Measurements from ENCODE around the gene CTSD. TPM values are rescaled to one million over a fixed set of nuclear protein-coding genes. Genes with fewer than 3 reads are reported as not detected.

CTSD gene
- total RNA-seq, 4 donors from 2014 or later, result 182 to 290 (median 238) TPM

DNA sequence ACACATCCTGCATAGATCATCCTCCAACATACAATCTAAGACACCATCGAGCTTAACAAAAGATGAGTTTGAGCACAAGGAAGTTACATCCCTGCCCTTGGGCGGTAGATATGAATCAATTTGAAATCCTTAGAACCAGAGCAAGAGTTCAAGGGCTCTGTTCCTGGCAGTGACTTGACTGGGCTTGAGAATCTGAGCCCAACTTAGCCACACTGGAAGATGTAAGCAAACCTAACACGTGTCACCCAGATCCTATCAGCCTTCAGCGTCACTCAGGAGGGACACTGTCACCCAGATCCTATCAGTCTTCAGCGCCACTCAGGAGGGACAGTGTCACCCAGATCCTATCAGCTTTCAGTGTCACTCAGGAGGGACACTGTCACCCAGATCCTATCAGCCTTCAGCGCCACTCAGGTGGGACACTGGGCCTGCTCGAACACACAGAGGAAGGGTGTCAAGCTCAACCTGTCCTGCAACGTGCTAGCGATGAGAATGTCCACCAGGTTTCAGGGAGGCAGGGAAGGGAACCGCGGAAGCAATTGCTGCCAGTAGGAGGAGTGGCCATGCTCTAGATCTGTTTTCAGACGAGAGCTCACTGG lies 32.8 kb upstream of the CTSD start:
- WGBS, 2 donors (ENCODE audit: low coverage in 1 of 2), result 33 to 52% methylated on average over 4 to 5 of the region's 12 CpGs
- no peak overlapping the region for H3K4me3 ChIP-seq
- H3K27me3 ChIP-seq, result peaks cover 81% of the 10 kb centered on the region
- TF ChIP-seq POLR2A (IDR thresholded peaks at IDR 0.05) (no peak), POLR2AphosphoS5 (IDR thresholded peaks at IDR 0.05) (no peak), EP300 (IDR thresholded peaks at IDR 0.05) (no peak)
- TF ChIP-seq, protein P1, sequence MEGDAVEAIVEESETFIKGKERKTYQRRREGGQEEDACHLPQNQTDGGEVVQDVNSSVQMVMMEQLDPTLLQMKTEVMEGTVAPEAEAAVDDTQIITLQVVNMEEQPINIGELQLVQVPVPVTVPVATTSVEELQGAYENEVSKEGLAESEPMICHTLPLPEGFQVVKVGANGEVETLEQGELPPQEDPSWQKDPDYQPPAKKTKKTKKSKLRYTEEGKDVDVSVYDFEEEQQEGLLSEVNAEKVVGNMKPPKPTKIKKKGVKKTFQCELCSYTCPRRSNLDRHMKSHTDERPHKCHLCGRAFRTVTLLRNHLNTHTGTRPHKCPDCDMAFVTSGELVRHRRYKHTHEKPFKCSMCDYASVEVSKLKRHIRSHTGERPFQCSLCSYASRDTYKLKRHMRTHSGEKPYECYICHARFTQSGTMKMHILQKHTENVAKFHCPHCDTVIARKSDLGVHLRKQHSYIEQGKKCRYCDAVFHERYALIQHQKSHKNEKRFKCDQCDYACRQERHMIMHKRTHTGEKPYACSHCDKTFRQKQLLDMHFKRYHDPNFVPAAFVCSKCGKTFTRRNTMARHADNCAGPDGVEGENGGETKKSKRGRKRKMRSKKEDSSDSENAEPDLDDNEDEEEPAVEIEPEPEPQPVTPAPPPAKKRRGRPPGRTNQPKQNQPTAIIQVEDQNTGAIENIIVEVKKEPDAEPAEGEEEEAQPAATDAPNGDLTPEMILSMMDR (IDR thresholded peaks at IDR 0.05), result no peak
- H3K27ac ChIP-seq, result no peak overlapping the region
- no peaks in the 10 kb centered on the region for H3K9me3 ChIP-seq
- no peaks in the 10 kb centered on the region for H3K4me1 ChIP-seq
- no peaks in the 10 kb centered on the region for H3K36me3 ChIP-seq
- ATAC-seq, result no peak

- 10 to 53% methylated on average over 3 of the region's 3 CpGs for WGBS, 2 donors (ENCODE audit: low coverage in 1 of 2)
- no peaks in the 10 kb centered on the region for H3K9me3 ChIP-seq
- no peak overlapping the region for H3K27ac ChIP-seq
- H3K27me3 ChIP-seq, result peaks cover 52% of the 10 kb centered on the region
- H3K4me1 ChIP-seq, result no peaks in the 10 kb centered on the region
- no peak overlapping the region for H3K4me3 ChIP-seq
- H3K36me3 ChIP-seq, result no peaks in the 10 kb centered on the region
- TF ChIP-seq POLR2AphosphoS5 (IDR thresholded peaks at IDR 0.05), result no peak
- TF ChIP-seq, protein P1 (IDR thresholded peaks at IDR 0.05), result no peak
- no peak for TF ChIP-seq EP300 (IDR thresholded peaks at IDR 0.05)
- no peak for TF ChIP-seq POLR2A (IDR thresholded peaks at IDR 0.05)
- ATAC-seq, result no peak
Observed at GRCh38 chr11:1793081-1793480, 29.4 kb upstream of the CTSD start.

DNA sequence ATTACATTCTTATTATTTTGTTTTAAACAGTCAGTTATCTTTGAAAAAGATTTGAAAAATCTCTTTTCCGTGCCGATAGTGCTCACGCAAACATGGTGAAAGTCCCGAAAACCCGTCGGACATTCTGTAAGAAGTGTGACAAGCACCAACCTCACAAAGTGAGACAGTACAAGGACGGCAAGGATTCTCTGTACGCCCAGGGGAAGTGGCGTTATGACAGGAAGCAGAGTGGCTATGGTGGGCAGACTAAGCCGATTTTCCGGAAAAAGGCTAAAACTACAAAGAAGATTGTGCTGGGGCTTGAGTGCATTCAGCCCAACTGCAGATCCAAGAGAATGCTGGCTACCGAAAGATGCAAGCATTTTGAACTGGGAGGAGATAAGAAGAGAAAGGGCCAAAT lies 28.7 kb upstream of the CTSD start:
- H3K4me3 ChIP-seq, result no peak overlapping the region
- no peaks in the 10 kb centered on the region for H3K9me3 ChIP-seq
- ATAC-seq, result no peak
- 65 to 73% methylated on average over 6 to 12 of the region's 12 CpGs for WGBS, 2 donors (ENCODE audit: low coverage in 1 of 2)
- no peak overlapping the region for H3K27ac ChIP-seq
- peaks cover 46% of the 10 kb centered on the region for H3K27me3 ChIP-seq
- H3K36me3 ChIP-seq, result no peaks in the 10 kb centered on the region
- TF ChIP-seq POLR2A (IDR thresholded peaks at IDR 0.05), result no peak
- TF ChIP-seq, protein P1 (IDR thresholded peaks at IDR 0.05), result no peak
- TF ChIP-seq POLR2AphosphoS5 (IDR thresholded peaks at IDR 0.05), result no peak
- no peak for TF ChIP-seq EP300 (IDR thresholded peaks at IDR 0.05)
- H3K4me1 ChIP-seq, result no peaks in the 10 kb centered on the region

DNA sequence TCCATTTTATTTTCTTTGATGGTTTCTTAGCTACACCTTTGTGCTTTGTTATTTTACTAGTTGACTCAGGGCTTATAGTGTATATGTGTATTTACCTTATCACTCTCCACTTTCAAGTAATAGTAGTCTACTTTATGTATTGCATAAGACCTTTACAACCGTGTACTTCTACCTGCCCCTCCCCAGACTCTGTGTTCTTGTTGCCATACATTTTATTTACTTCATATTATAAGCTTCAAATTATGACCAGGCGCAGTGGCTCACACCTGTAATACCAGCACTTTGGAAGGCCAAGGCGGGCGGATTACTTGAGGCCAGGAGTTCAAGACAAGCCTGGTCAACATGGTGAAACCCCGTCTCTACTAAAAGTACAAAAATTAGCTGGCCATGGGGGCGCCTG lies 28.2 kb upstream of the CTSD start:
- 71 to 97% methylated on average over 3 to 6 of the region's 6 CpGs for WGBS, 2 donors (ENCODE audit: low coverage in 1 of 2)
- ATAC-seq, result no peak
- Histone ChIP-seq H3K27me3 (peaks cover 41% of the 10 kb centered on the region), H3K9me3 (no peaks in the 10 kb centered on the region), H3K4me3 (no peak overlapping the region), H3K27ac (no peak overlapping the region), H3K36me3 (no peaks in the 10 kb centered on the region), H3K4me1 (no peaks in the 10 kb centered on the region)
- TF ChIP-seq, protein P1 (IDR thresholded peaks at IDR 0.05), result no peak
- TF ChIP-seq POLR2AphosphoS5 (IDR thresholded peaks at IDR 0.05) (no peak), POLR2A (IDR thresholded peaks at IDR 0.05) (no peak), EP300 (IDR thresholded peaks at IDR 0.05) (no peak)

DNA sequence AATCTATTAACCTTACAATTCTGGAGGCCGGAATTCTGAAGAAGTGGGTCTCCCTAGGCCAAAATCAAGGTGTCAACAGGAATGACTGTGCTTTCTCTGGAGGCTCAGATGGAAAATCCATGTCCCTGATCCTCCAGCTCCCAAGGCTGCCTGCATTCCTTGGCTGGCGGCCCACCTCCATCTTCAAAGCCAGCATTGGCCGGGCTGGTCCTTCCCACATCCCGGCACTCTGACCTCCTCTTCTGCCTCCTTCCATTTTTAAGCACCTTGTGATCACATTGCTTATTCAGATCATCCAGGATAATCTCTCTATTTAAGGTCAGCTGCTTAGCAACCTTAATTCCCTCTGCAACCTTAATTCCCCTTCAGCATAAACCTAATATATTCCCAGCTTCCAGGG lies 22.7 kb upstream of the CTSD start:
- TF ChIP-seq, protein P1 (IDR thresholded peaks at IDR 0.05), result no peak
- TF ChIP-seq EP300 (IDR thresholded peaks at IDR 0.05) (no peak), POLR2AphosphoS5 (IDR thresholded peaks at IDR 0.05) (no peak)
- Histone ChIP-seq H3K27me3 (peaks cover 7% of the 10 kb centered on the region), H3K4me1 (no peaks in the 10 kb centered on the region), H3K27ac (no peak overlapping the region), H3K9me3 (no peaks in the 10 kb centered on the region), H3K4me3 (no peak overlapping the region), H3K36me3 (no peaks in the 10 kb centered on the region)
- no peak for ATAC-seq
- 67 to 82% methylated on average over 3 to 4 of the region's 4 CpGs for WGBS, 2 donors (ENCODE audit: low coverage in 1 of 2)
